GM12801 (cell line): Measurements from ENCODE around the gene RGS10.

Source experiments
- TF ChIP-seq, protein P1 (sequence below): IDR thresholded peaks from one replicate; pipeline ENCODE4 v1.5.1; 2011; ENCODE audit warnings: control low read depth; ENCODE audit not compliant: insufficient read length; ENCODE audit errors: extremely low read depth

The RGS10 gene, protein sequence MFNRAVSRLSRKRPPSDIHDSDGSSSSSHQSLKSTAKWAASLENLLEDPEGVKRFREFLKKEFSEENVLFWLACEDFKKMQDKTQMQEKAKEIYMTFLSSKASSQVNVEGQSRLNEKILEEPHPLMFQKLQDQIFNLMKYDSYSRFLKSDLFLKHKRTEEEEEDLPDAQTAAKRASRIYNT

DNA sequence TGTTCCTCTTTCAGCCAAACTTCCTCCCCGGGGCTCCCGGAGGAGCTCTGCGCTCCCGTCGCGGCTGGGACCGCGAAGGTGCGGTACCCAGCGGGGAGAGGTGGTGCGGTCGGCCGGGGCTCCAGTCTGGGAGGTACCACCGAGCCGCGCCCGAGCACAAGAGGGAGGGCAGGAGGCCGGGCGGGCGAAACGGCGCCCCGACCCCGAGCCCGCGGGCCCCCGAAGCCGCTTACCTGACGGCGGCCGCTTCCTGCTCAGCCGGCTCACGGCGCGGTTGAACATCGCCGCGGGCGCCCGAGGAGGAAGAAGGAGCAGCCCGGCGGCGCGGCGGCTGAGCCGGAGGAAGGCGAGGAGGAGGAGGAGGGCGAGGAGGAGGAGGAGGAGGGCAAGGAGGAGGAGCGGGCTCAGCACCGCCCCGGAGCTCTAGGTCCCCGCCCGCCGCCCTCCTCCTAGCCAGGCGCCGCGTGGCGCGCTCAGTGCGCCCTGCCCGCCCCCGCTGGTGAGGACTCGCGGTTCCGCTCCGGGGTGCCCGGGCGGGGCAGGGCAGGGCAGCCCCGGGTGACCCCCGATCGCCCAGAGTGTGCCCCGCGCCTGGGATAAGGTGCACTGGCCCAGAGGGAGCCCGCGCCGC, at the start of gene RGS10:
Gene RGS10, minus strand, starts transcription at position 363 of the 631 bp plus-strand sequence. Its CDS starts 81 bp downstream, at position 282.
- TF ChIP-seq, protein P1, sequence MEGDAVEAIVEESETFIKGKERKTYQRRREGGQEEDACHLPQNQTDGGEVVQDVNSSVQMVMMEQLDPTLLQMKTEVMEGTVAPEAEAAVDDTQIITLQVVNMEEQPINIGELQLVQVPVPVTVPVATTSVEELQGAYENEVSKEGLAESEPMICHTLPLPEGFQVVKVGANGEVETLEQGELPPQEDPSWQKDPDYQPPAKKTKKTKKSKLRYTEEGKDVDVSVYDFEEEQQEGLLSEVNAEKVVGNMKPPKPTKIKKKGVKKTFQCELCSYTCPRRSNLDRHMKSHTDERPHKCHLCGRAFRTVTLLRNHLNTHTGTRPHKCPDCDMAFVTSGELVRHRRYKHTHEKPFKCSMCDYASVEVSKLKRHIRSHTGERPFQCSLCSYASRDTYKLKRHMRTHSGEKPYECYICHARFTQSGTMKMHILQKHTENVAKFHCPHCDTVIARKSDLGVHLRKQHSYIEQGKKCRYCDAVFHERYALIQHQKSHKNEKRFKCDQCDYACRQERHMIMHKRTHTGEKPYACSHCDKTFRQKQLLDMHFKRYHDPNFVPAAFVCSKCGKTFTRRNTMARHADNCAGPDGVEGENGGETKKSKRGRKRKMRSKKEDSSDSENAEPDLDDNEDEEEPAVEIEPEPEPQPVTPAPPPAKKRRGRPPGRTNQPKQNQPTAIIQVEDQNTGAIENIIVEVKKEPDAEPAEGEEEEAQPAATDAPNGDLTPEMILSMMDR, result no peak

DNA sequence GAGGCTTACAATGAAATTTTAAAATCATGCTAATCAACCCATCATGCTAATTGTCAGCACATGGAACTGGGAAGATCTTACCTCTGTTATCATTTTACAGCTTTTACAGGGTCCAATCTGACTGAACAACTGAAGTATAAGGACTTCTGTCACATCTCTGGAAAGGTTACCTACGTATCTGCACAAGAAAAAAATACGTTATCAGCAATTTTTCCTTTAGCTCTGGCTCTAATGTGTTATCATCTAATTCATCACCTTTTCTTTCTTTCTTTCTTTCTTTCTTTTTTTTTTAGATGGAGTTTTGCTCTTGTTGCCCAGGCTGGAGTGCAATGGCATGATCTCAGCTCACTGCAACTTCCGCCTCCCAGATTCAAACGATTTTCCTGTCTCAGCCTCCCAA, 45.6 kb upstream of the RGS10 start:
- TF ChIP-seq, protein P1, result no peak

DNA sequence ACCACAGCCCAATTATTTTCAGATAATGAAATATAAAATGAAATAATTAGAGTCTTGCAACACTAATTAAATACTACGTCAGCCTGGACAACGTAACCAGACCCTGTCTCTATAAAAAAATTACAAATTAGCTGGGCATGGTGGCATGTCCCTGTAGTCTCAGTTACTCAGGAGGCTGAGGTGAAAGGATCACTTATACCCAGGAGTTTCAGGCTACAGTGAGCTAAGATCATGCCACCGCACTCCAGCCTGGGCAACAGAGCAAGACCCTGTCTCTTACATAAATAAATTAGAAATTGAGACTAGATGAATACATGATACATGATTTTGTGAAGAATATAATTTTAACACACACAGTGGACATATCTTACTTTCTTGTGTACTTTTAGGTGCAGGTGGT, 35.8 kb upstream of the RGS10 start:
- TF ChIP-seq, protein P1, result no peak

DNA sequence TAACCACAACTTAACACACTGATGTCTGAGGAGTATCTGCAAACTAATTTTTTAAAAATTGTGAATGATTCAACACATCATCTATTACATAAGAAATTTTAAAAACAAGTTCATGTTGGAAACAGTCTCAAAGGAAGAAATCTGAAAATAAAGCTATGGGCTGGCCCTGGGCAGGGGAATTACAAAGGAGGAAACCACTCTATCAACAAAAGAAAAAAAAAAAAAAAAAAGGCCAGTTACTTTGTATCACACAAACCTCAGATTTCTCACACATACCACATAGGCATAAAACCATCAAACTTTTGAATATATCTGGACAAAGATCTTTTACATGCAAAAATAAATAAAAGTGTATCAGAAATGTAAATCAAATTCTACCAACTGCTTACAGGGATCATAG, 33.5 kb upstream of the RGS10 start:
- TF ChIP-seq, protein P1, result no peak

DNA sequence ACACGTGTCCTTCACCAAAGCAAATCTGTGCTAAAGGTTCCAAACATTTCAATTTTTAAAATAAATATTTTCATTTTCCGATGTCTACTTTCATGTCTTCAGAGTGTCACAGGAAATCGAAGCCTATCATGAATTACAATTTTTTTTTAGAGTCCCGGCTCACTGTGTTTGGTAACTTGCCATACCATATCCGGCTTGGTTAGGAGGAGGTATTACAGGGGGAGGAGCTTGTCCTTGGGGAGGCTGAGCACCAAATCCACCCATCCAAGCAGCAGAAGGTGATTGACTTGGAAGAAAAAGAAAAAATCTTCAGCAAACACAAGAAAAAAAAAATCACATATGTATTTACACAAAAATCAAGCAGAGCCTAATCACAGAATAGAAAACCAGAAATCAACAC, 33.0 kb upstream of the RGS10 start:
- TF ChIP-seq, protein P1, result no peak

DNA sequence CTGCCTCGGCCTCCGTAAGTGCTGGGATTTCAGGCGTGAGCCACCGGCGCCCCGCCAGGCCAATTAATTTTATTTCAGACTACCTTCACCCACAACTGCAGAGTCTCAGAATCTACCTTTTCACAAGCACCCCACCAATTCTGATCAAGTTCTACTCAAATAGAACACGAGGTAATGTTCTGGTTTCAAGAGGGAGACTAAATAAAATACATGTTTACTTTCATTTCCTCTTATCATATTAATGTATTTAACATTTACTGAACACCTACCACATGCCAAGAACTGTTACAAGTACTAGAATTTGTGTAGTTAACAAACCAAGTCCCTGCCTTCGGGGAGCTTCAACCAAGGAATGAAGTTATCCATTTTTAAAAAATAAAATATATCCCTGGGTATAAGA, 25.5 kb upstream of the RGS10 start:
- TF ChIP-seq, protein P1, result no peak

DNA sequence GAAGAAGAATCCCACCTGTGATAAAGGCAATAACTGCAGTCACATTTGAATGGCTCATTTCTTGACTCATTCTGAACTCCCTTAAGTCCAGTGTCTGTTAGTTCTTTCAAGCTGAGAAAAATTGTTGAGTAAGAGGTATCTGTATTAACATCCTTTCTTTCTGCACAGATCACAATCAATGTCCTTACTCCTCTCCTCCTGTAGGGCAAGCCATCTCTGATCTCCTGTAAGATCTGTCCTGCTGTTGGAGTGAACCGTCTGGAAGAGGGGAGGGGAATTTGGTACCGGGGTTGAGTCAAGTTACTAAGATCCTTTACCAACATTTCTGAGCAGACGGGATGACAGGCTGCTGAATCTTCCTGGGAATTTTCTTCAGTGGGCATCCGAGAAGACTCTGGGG, 19.6 kb upstream of the RGS10 start:
- TF ChIP-seq, protein P1, result no peak
